Measurements from ENCODE around the gene MEST.

DNA sequence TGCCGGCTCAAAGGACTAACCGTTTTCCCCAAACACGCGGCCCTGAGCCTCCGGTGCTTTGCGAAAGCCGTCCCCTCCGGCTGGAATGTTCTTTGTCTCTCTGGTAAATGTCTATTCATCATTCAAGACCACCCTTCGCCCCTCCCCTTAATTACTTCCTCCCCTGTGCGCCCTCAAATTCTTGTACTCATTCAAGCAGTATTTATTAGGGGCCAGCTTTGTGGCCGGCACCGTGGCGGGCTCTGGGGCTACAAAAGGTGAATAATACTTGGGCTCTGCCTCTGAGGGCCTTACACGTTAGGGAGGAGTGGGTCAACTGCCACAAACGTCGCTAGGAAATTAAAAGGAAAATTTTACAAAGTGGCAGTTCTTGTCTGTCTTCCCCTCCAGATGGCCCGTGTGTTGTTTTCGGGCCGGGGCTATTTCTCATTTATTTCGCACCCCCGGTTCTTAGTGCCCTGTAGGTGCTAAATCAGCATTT lies 1.5 kb upstream of the MEST start:
- TF ChIP-seq POLR2A (IDR thresholded peaks at IDR 0.05; ENCODE audit: low read length) (no peak), GATA1 (IDR thresholded peaks at IDR 0.05; ENCODE audit: low read depth, low read length) (no peak)

Measured in erythroblast (primary cell).